ENCODE results near the gene GMCL2. TPM values are rescaled to one million over a fixed set of nuclear protein-coding genes. Genes with fewer than 3 reads are reported as not detected.

Gene GMCL2
- total and polyA plus RNA-seq, 4 donors: not detected

GRCh38 chr5:178147406-178147805 lies 39.8 kb downstream of the GMCL2 start:
- Histone ChIP-seq H3K27ac (ENCODE audit: low read depth in 1 of 2, low read length in 2 of 2) (no peak overlapping the region), H3K9ac (ENCODE audit: low read depth in 1 of 2, low read length in 2 of 2) (no peak overlapping the region), H3K9me3 (ENCODE audit: control insufficient read depth in 4 of 4, low read length in 3 of 4) (no peaks in the 10 kb centered on the region), H3K4me1 (ENCODE audit: control insufficient read depth in 4 of 4, insufficient read depth in 4 of 4, low read length in 3 of 4) (peaks cover 0 to 2% (median under 1%) of the 10 kb centered on the region in 4 donors), H3K4me3 (ENCODE audit: low read depth in 1 of 3, low read length in 3 of 3) (no peak overlapping the region), H3K36me3 (ENCODE audit: control insufficient read depth in 4 of 4, insufficient read depth in 3 of 4, low read depth in 1 of 4, low read length in 3 of 4) (peaks cover 19 to 72% (median 35%) of the 10 kb centered on the region in 4 donors), H3K27me3 (ENCODE audit: control insufficient read depth in 4 of 4, insufficient read depth in 4 of 4, low read length in 3 of 4) (no peaks in the 10 kb centered on the region)
- DNase-seq (ENCODE audit: low spot score): no peak
- TF ChIP-seq EGR1 (IDR thresholded peaks at IDR 0.05; ENCODE audit: low read depth in 2 of 2): no peak
- TF ChIP-seq SP1 (IDR thresholded peaks at IDR 0.05): no peak
- WGBS: 95% methylated on average over 15 of the region's 15 CpGs

GRCh38 chr5:178145965-178146820 lies 41.0 kb downstream of the GMCL2 start:
- H3K4me3 ChIP-seq (ENCODE audit: low read depth in 1 of 3, low read length in 3 of 3): no peak overlapping the region
- H3K27me3 ChIP-seq (ENCODE audit: control insufficient read depth in 4 of 4, insufficient read depth in 4 of 4, low read length in 3 of 4): no peaks in the 10 kb centered on the region
- H3K9me3 ChIP-seq (ENCODE audit: control insufficient read depth in 4 of 4, low read length in 3 of 4): no peaks in the 10 kb centered on the region
- no peak overlapping the region for H3K9ac ChIP-seq (ENCODE audit: low read depth in 1 of 2, low read length in 2 of 2)
- TF ChIP-seq REST (IDR thresholded peaks at IDR 0.05) (no peak), RAD21 (IDR thresholded peaks at IDR 0.05) (peak; percentile 62 to 79), EGR1 (IDR thresholded peaks at IDR 0.05; ENCODE audit: low read depth in 2 of 2) (no peak), RXRA (IDR thresholded peaks at IDR 0.05) (no peak), CTCF (IDR thresholded peaks at IDR 0.05; ENCODE audit: low read depth, low read length, missing input control) (peak; percentile 66)
- peaks cover 19 to 72% (median 38%) of the 10 kb centered on the region in 4 donors for H3K36me3 ChIP-seq (ENCODE audit: control insufficient read depth in 4 of 4, insufficient read depth in 3 of 4, low read depth in 1 of 4, low read length in 3 of 4)
- DNase-seq (ENCODE audit: low spot score): peak; percentile 76
- no peaks in the 10 kb centered on the region for H3K4me1 ChIP-seq (ENCODE audit: control insufficient read depth in 4 of 4, insufficient read depth in 4 of 4, low read length in 3 of 4)
- 62% methylated on average over 14 of the region's 14 CpGs for WGBS
- no peak overlapping the region for H3K27ac ChIP-seq (ENCODE audit: low read depth in 1 of 2, low read length in 2 of 2)

GRCh38 chr5:178143901-178144300 lies 43.3 kb downstream of the GMCL2 start:
- WGBS: 76% methylated on average over 10 of the region's 10 CpGs
- Histone ChIP-seq H3K27ac (ENCODE audit: low read depth in 1 of 2, low read length in 2 of 2) (no peak overlapping the region), H3K4me1 (ENCODE audit: control insufficient read depth in 4 of 4, insufficient read depth in 4 of 4, low read length in 3 of 4) (no peaks in the 10 kb centered on the region), H3K4me3 (ENCODE audit: low read depth in 1 of 3, low read length in 3 of 3) (no peak overlapping the region), H3K9ac (ENCODE audit: low read depth in 1 of 2, low read length in 2 of 2) (no peak overlapping the region), H3K27me3 (ENCODE audit: control insufficient read depth in 4 of 4, insufficient read depth in 4 of 4, low read length in 3 of 4) (no peaks in the 10 kb centered on the region), H3K36me3 (ENCODE audit: control insufficient read depth in 4 of 4, insufficient read depth in 3 of 4, low read depth in 1 of 4, low read length in 3 of 4) (peaks cover 17 to 54% (median 37%) of the 10 kb centered on the region in 4 donors), H3K9me3 (ENCODE audit: control insufficient read depth in 4 of 4, low read length in 3 of 4) (no peaks in the 10 kb centered on the region)
- DNase-seq (ENCODE audit: low spot score): peak; percentile 33
- TF ChIP-seq RAD21 (IDR thresholded peaks at IDR 0.05): no peak
- no peak for TF ChIP-seq HNF4G (IDR thresholded peaks at IDR 0.05)
- TF ChIP-seq SP1 (IDR thresholded peaks at IDR 0.05): no peak
- no peak for TF ChIP-seq RXRA (IDR thresholded peaks at IDR 0.05)
- no peak for TF ChIP-seq CTCF (IDR thresholded peaks at IDR 0.05; ENCODE audit: low read depth, low read length, missing input control)
- TF ChIP-seq FOXA1 (IDR thresholded peaks at IDR 0.05): no peak
- no peak for TF ChIP-seq YY1 (IDR thresholded peaks at IDR 0.05)
- no peak for TF ChIP-seq GABPA (IDR thresholded peaks at IDR 0.05 in 1 of 2, conservative IDR thresholded peaks at IDR 0.05 in 1 of 2)
- no peak for TF ChIP-seq ZBTB33 (IDR thresholded peaks at IDR 0.05)
- TF ChIP-seq FOXA2 (IDR thresholded peaks at IDR 0.05): no peak

Measured in liver (tissue), 9 donors.